Measurements from ENCODE around the gene RPL41. TPM values are rescaled to one million over a fixed set of nuclear protein-coding genes. Genes with fewer than 3 reads are reported as not detected.

The RPL41 gene
- polyA plus RNA-seq, 3 donors, result 2,986 to 5,048 (median 3,308) TPM

DNA sequence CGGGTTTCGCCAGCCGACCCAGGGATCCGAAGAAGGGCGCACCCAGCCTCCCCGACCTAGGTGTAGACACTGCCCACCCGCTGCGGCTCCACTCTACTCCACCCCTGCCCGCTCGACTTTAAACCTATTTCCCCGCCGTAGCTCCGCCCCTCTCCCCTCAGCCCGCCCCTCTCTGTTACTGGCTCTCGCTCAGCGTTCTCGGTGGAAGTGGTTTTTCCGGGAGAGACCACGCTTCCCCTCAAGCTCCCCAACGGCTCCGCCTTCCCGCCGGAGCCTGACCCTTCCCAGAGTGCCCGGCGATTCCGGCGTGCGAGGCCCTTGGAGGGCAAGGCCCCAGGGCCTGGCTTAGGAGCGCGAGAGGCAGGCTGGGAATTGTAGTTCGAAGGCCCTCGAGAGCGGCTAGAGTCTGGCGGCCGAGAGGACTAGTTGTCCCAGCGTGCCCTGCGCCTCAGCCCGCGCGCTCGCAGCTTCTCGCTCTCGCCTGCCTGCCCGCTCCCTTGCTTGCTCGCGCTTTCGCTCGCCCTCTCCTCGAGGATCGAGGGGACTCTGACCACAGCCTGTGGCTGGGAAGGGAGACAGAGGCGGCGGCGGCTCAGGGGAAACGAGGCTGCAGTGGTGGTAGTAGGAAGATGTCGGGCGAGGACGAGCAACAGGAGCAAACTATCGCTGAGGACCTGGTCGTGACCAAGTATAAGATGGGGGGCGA is 12.2 kb upstream of the RPL41 start, which contains the start of gene PA2G4:
PA2G4 (plus strand) TSS at position 451 of the 706 bp plus-strand sequence; CDS start at position 630, 179 bp downstream.
- peak within 1 kb of the TSS; percentile 43 to 77 for H3K27ac ChIP-seq (ENCODE audit: low read depth in 1 of 2, low read length in 2 of 2)
- peak within 1 kb of the TSS; percentile 79 for H3K9ac ChIP-seq (ENCODE audit: insufficient read depth, low read length, poor library complexity, severe bottlenecking)
- Mint-ChIP-seq H3K27me3 (ENCODE audit: low read depth in 3 of 3) (peaks cover 0 to 5% (median 2%) of the 10 kb centered on the region in 3 donors), H3K27ac (peak within 1 kb of the TSS; percentile 78 to 96 (median 93)), H3K4me3 (peak within 1 kb of the TSS; percentile 99), H3K9me3 (peaks cover 0 to 1% (median 0%) of the 10 kb centered on the region in 7 donors), H3K4me1 (peaks cover 23% of the 10 kb centered on the region), H3K36me3 (peaks cover 27 to 30% of the 10 kb centered on the region in 2 donors)
- H3K36me3 ChIP-seq (replicated peaks in 1 of 2; ENCODE audit: control insufficient read depth in 1 of 2, insufficient read depth in 2 of 2, low read length in 2 of 2), result peaks cover 22 to 29% of the 10 kb centered on the region in 2 donors
- H3K79me2 ChIP-seq (ENCODE audit: insufficient read depth, low read length), result peaks cover 35% of the 10 kb centered on the region
- WGBS (ENCODE audit: insufficient coverage), result 0% methylated on average over 58 of the region's 60 CpGs
- H3K4me1 ChIP-seq (ENCODE audit: control insufficient read depth in 1 of 2, insufficient read depth in 2 of 2, low read length in 2 of 2), result peaks cover 19 to 23% of the 10 kb centered on the region in 2 donors
- intact Hi-C loops (cut with micrococcal nuclease), result loop anchor here in 1 of 2 donors (5.0 to 10.0 kb wide), 2 partner anchors 62 to 109 kb away; partner anchors contain the start of genes RPS26 and SUOX
- peak within 1 kb of the TSS; percentile 81 for H3K4me2 ChIP-seq (replicated peaks; ENCODE audit: extremely low read depth, low read length, poor library complexity, severe bottlenecking)
- H4K20me1 ChIP-seq (ENCODE audit: insufficient read depth, low read length), result peaks cover 8% of the 10 kb centered on the region
- H3K4me3 ChIP-seq (replicated peaks in 1 of 3; ENCODE audit: low read depth in 2 of 3, low read length in 3 of 3), result peak within 1 kb of the TSS; percentile 69 to 85 (median 83)
- no peaks in the 10 kb centered on the region for H3K27me3 ChIP-seq (ENCODE audit: control insufficient read depth in 2 of 2, insufficient read depth in 2 of 2, low read length in 2 of 2)
- peak within 1 kb of the TSS; percentile 84 for H2AFZ ChIP-seq (ENCODE audit: insufficient read depth, low read depth, low read length, poor library complexity, severe bottlenecking)
- peak; percentile 92 to 96 (median 95) for DNase-seq
- TF ChIP-seq, protein P1, sequence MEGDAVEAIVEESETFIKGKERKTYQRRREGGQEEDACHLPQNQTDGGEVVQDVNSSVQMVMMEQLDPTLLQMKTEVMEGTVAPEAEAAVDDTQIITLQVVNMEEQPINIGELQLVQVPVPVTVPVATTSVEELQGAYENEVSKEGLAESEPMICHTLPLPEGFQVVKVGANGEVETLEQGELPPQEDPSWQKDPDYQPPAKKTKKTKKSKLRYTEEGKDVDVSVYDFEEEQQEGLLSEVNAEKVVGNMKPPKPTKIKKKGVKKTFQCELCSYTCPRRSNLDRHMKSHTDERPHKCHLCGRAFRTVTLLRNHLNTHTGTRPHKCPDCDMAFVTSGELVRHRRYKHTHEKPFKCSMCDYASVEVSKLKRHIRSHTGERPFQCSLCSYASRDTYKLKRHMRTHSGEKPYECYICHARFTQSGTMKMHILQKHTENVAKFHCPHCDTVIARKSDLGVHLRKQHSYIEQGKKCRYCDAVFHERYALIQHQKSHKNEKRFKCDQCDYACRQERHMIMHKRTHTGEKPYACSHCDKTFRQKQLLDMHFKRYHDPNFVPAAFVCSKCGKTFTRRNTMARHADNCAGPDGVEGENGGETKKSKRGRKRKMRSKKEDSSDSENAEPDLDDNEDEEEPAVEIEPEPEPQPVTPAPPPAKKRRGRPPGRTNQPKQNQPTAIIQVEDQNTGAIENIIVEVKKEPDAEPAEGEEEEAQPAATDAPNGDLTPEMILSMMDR (IDR thresholded peaks at IDR 0.05), result no peak
- H3K9me3 ChIP-seq (replicated peaks in 1 of 2; ENCODE audit: control insufficient read depth in 1 of 2, insufficient read depth in 1 of 2, low read length in 2 of 2), result no peaks in the 10 kb centered on the region

DNA sequence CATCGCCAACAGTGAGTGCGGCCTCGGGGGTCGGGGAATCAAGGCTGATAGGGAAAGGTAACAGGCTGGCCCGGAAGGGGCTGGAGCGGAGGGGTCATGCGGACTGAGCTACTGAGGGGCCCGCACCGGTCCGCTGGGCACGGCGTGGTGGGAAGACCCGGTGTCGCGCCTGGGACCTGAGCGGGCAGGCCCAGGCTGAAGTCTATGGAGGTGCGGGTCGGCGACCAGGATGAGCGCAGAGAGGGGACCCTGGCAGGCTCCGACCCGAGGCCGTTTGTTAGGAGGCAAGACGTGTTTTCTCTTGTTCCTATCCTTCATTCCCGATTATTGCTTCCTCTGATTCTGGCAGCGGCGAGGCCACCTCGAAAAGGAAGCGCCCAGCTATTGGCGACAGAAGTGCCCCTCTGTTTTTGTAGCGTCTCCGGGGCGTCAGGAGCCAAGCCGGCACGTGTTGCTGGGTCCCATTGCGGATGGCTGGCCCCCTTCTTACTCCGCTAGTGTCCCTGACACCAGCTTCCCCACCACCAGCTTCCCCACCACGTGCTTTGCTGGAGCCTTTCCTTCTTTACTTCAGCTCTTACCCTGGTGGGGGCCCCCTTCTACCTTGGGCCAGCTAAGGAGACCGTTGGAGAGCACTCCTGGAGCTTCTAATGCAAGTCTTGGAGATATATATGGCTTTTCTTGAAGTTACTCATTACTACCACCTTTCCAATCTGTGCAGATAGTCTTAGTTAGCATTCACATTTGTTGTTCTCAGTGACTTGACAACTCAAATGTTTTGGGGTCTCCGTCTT is 11.4 kb upstream of the RPL41 start:
- under 1% methylated on average over 35 of the region's 40 CpGs for WGBS (ENCODE audit: insufficient coverage)
- H3K9ac ChIP-seq (ENCODE audit: insufficient read depth, low read length, poor library complexity, severe bottlenecking), result peak overlapping the region; percentile 79
- Mint-ChIP-seq H3K27ac (peak overlapping the region; percentile 78 to 96 (median 93)), H3K9me3 (no peaks in the 10 kb centered on the region), H3K27me3 (ENCODE audit: low read depth in 3 of 3) (peaks cover 0 to 5% (median 2%) of the 10 kb centered on the region in 3 donors), H3K4me1 (peaks cover 23% of the 10 kb centered on the region), H3K4me3 (peak overlapping the region; percentile 99), H3K36me3 (peaks cover 34 to 38% of the 10 kb centered on the region in 2 donors)
- peak overlapping the region; percentile 81 for H3K4me2 ChIP-seq (replicated peaks; ENCODE audit: extremely low read depth, low read length, poor library complexity, severe bottlenecking)
- peaks cover 8% of the 10 kb centered on the region for H4K20me1 ChIP-seq (ENCODE audit: insufficient read depth, low read length)
- TF ChIP-seq, protein P1 (IDR thresholded peaks at IDR 0.05), result no peak
- H3K4me1 ChIP-seq (ENCODE audit: control insufficient read depth in 1 of 2, insufficient read depth in 2 of 2, low read length in 2 of 2), result peaks cover 19 to 23% of the 10 kb centered on the region in 2 donors
- no peaks in the 10 kb centered on the region for H3K27me3 ChIP-seq (ENCODE audit: control insufficient read depth in 2 of 2, insufficient read depth in 2 of 2, low read length in 2 of 2)
- peak overlapping the region; percentile 84 for H2AFZ ChIP-seq (ENCODE audit: insufficient read depth, low read depth, low read length, poor library complexity, severe bottlenecking)
- H3K4me3 ChIP-seq (replicated peaks in 1 of 3; ENCODE audit: low read depth in 2 of 3, low read length in 3 of 3), result peak overlapping the region; percentile 69 to 85 (median 83)
- H3K79me2 ChIP-seq (ENCODE audit: insufficient read depth, low read length), result peaks cover 35% of the 10 kb centered on the region
- H3K9me3 ChIP-seq (replicated peaks in 1 of 2; ENCODE audit: control insufficient read depth in 1 of 2, insufficient read depth in 1 of 2, low read length in 2 of 2), result no peaks in the 10 kb centered on the region
- intact Hi-C loops (cut with micrococcal nuclease), result loop anchor here in 1 of 2 donors (5.0 to 10.0 kb wide), 2 partner anchors 63 to 110 kb away; partner anchors contain the start of genes RPS26 and SUOX
- DNase-seq, result no peak
- peak overlapping the region; percentile 43 to 77 for H3K27ac ChIP-seq (ENCODE audit: low read depth in 1 of 2, low read length in 2 of 2)
- peaks cover 30 to 37% of the 10 kb centered on the region in 2 donors for H3K36me3 ChIP-seq (replicated peaks in 1 of 2; ENCODE audit: control insufficient read depth in 1 of 2, insufficient read depth in 2 of 2, low read length in 2 of 2)

All from CD14-positive monocyte (primary cell).